GM18502 (cell line): ENCODE measurements around the gene COL13A1.

Source experiments
- ATAC-seq: cut with Tn5 transposase; IDR thresholded peaks from one replicate; pipeline ENCODE4 v1.9.1; 2021; ENCODE audit warnings: mild to moderate bottlenecking; ENCODE audit not compliant: unreplicated experiment, poor library complexity

Gene COL13A1

DNA sequence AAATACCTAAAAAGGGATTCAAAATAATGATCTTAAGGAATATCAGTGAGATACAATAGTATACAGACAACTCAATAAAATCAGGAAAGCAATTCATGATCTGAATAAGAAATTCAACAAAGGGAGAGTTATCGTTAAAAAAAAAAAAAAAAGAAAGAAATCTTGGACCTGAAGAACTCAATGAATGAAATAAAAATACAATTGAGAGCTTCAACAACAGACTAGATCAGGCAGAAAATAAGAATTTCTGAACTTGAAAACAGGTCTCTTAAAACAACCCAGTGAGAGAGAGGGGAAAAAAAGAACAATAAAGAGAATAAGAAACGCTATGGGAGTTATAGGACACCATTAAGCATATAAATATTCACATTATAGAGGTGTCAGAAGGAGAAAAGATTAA lies 179.0 kb downstream of the COL13A1 start:
- no peak for ATAC-seq

DNA sequence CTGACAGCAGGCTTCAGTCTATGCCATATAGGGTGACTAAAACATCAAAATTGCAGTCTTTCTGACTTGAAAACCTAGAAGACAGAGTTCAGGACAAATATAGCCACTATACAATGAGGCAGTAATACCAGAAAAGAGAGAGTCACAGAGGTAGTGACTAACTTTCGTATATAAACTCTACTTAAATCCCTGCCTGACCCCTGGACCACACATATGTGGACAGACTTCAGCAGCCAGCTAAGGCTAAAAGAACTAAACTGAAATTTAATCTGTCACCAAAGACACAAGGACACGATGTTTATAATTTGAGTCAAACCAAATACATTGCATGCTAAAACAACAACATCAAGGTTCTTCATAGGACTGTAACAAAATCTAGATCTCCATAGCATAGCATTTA lies 186.4 kb downstream of the COL13A1 start:
- ATAC-seq: no peak

DNA sequence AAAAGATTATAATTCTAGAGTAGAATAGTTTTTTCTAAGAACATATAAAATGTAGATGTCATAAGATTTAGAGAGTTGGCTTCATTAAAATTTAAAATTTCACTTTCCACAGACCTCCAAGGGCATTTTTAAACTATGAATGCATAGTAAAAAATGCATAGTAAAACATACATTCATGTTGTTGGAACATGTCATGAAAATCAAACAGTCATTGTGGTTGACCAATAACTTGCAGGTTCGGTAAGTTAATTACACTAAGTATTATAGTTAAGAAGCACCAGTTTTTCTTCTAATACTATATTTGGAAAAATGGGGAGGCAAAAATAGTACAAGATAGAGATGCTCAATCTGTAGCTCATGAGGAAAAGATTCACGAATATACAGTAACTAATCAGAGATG lies 189.4 kb downstream of the COL13A1 start:
- ATAC-seq: no peak

DNA sequence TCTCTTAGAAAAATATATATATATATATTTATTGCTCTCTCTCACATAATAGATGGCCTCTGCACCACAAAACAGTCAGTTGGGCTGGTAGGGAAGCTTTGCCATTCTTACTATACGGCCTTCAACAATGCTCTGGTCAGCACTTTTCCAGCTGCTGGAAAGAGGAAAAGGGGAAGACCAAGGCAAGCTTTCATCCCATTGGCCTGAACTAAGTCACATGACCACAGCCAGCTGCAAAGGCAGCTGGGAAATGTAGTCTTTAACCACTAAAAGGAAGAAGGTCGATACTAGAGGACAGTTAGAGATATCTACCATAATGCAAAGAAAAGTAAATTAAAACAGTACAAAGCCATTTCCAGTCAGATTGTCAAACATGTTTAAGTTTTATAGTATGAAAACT lies 192.6 kb downstream of the COL13A1 start:
- ATAC-seq: no peak

DNA sequence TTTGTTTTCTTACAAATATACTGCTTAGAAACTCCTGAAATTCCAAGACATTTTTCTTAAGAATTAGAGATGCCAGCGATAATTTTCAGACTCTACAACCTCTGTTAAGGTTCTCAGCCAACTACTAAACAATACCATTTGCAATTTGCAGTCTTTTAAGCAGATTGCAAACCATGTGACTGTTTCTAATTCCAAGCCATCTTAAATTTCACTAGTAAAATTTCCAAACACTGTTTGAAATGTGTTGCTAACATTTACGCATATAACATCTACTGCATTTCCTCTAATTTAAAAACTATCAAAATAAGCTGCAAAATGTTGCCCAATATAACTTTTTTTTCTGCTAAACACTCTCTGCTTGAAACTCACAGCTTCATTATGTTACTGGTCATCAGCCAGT lies 194.9 kb downstream of the COL13A1 start:
- no peak for ATAC-seq

DNA sequence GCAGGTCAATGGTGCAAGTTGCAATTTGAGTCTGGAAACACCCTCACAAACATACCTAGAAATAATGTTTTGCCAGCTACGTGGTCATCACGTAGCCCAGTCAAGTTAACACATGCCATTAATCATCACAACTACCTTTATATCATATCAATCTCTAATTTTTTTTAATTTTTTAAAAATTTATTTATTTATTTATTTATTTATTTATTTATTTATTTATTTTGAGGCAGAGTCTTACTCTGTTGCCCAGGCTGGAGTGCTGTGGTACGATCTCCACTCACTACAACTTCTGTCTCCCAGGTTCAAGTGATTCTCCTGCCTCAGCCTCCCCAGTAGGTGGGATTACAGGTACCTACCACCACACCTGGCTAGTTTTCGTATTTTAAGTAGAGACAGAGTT lies 198.6 kb downstream of the COL13A1 start:
- ATAC-seq: no peak

DNA sequence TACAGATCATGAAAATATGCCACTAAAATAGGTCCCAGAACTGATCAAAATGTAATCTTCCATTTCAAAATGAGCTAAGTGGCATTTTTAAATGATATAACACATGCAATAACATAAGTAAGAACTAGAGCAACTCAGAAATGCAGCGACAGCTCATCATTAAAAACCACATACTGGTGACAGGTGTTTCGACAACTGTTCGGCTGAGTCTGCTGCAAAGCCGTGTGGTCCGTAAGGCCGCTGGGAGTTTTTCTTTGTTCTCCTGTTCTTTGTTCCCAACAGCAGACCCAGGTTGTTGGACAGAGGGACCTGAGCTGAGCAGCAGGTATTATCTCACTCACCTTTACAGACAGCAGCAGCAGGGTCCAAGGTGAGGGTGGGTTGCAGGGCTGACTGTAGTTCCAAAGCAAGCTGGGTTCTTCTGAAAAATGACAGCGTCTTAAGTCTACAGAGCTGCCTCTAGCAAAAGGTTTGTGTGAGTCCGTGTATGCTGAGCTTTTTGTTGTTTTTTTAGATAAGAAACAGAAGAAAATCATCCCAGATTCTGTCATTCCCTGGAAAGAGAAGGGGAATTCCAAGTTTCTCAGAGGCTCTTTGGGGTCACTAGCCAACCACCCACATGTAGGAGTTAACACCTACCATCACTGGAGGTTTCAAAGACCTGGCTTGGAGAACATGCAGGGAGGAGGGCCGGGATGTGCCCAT lies 205.6 kb downstream of the COL13A1 start:
- ATAC-seq: no peak
